ENCODE measurements around the gene AMFR.
"Not testable (repeated sequence)": the region's sequence is repeated elsewhere in the genome, so short reads cannot be mapped to it uniquely, and the experiment has no call there.

AMFR gene

DNA sequence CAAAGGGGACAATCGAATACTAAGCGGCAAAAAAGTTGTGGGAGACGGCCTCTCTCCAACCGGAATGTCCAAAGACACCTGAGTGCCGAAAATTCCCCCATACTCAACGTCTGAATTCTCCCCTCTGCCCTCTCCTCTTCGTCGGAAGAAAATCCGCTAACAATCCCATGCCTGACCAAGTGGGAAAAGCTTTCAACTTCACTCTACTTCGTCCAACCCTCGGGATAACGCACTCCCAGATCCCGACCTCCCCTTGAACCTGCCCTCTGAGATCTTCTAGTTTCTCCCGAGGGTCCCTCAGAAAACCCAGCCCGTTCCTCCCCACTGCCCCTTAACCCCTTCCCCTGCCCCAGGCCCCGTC, 961 bp downstream of the AMFR start:
- DNase-seq (ENCODE audit: low read depth in 2 of 2) = no peak

DNA sequence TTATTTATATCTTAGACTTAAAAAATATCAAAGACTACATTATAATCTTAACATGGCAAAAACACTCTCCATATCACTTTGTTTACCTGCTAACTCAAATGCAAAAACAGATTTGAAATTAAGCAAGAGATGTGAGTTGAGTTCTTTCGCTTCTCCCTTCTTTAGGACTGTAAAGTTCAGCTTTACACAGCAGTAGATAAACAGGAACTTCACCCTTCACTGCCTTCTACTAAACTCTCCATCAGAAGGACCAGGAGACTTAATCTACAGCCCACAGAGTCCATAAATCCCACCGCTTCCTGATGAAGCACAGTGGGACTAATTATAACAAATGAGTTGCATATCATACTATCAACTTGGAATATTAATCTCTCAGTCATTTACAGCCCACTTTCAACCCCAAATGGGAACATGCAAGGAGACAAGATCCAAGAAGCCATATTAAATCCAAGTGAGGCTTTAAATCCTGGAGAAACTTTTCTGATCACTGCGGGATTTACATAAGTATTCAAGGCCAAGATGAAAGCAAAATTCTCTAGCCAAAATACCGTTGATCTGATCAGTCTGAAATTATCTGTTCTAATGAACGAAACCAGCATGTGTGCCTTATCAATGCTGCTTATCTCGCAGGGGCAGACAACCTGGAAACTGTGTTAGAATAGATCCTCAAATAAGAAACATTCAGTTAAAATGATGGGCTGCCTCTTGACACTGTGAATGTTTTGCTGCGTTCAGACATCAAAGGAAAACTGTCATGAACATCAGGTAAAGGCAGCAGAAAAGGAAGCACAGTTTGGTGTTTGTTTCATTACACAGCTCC, 1.6 kb downstream of the AMFR start:
- no peak for DNase-seq (ENCODE audit: low read depth in 2 of 2)

DNA sequence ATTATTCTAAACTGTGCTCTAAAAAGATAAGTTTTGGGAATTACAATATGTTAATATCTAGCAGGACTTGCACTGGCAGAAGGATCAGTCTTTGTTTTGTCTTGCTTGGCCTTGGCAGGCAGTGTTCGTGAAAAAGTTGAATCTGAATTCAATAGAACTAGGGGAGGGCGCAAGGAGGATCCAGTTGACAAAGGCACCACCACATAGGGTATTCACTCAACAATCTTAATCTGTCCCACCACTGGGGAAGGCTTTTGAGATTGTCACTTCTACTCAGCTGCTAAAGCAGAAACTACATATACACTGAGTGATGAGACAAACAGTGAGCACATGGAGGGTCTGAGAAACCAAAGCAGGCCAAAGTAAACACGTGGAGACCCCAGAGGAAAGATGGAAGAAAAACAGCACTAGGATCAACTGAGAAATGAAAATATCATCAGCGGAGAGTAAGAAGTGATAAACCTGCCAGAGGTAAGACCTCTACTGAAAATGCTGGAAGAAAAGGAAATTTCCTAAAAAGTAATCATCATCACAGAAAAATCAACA, 2.4 kb downstream of the AMFR start:
- DNase-seq (ENCODE audit: low read depth in 2 of 2) = no peak

DNA sequence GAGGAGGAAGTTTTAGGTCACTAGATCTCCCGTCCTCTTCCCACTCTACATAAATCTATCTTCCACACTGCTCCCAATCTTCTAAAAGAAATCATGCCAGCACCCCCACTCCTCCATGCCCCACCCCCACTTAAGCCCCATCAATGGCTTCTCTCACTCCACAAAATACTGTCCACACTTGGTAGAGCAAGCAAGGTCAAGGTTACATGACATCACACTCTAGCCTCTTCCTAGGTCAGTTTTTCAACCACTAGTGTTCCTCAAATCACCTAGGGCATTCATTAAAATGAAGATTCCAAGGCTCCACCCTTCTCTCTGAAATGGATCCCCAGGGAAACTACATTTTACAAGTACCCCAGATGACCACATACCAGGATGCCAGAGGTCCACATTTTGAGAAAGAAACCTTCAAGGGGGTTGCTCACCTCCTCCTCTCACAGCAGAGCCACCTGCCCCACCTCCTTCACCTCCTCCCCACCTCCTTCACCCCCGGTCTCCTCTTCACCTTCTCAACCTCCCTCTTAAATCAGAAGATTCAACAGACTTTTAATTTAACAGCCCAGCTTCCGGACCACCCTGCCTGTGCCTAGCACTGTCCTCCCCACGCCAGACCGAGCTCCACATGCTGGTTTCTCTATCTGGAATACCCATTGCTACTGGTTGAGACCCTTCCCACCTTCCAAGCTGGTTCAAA, 3.2 kb downstream of the AMFR start:
- no peak for DNase-seq (ENCODE audit: low read depth in 2 of 2)

DNA sequence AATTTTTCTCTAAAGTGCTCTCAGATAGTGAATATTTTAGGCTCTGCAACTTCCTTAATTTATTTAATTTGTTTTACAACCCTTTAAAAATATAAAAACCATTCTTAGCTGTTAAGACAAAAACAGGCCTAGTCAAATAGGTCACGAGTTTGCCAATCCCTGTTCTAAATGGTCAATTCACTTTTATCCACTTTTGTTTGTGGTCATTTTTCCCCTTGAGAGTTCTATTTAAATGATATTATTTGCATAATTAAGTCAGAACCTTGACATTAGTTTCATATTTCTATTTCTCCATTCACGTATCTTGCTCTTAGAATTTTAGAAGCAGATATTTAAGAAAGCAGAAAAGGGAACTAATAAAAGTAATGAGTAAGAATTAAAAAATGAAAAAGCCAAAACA, 4.0 kb downstream of the AMFR start:
- no peak for DNase-seq (ENCODE audit: low read depth in 2 of 2)

DNA sequence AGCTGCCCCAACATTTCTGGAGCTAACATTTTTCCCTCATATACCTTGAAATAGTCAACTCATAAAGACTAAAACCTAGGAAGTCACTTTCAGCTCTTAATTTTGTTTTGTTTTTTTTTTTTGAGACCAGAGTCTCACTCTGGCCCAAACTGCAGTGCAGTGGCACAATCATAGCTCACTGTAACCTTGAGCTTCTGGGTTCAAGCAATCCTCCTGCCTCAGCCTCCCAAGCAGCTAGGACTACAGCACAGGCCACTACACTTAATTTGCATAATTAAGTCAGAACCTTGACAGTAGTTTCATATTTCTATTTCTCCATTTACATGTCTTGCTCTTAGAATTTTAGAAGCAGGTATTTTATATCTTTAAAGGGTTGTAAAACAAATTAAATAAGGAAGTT, 4.7 kb downstream of the AMFR start:
- DNase-seq (ENCODE audit: low read depth in 2 of 2) = no peak

DNA sequence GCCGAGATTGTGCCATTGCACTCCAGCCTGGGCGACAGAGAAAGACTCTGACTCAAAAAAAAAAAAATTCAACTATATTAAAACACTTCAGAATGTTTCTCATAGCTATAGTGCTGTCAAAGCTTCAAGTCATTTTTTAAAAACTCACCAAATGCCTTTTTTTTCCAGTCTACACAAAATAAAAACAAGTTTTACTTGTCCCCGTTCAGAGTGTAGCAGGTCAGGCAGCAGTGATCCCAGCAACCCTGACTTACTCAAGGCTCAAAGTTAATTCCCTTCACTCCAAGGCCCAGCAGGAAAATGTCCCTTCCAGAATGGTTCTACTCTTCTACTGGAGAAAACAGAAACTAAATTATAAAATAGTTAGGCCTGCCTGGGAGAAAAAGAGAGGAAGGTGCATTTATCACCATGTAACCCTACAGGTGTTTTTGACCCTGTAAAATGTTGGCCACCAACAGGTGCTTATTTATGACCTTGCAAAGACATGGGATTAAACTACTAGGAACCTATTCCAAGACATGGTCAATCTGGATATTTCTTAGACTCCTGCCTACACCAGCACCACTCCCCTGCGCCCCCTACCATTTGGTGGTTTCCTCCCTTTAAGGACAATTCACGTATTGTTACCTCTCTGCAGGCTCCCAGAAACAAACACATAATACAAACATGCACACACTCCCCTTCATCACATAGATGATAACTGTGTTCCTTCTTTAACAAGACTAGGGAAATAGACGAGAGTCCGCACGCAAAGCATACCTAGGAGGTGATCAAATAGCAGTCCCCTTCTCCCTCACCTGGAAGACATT, 5.4 kb downstream of the AMFR start:
- no peak for DNase-seq (ENCODE audit: low read depth in 2 of 2)

DNA sequence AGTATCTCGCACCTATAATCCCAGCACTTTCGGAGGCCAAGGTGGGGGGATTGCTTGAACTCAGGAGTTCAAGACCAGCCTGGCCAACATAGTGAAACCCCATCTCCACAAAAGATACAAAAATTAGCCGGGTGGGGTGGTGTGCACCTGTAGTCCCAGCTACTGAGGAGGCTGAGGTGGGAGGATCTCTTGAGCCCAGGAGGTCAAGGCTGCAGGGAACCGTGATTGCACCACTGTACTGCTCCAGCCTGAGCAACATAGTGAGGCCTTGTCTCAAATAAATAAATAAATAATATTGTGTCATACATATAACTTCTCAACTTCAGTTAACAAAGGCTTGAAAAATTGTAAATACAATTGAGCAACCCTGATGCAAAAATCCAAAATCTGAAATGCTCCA, 8.2 kb downstream of the AMFR start:
- no peak for DNase-seq (ENCODE audit: low read depth in 2 of 2)

DNA sequence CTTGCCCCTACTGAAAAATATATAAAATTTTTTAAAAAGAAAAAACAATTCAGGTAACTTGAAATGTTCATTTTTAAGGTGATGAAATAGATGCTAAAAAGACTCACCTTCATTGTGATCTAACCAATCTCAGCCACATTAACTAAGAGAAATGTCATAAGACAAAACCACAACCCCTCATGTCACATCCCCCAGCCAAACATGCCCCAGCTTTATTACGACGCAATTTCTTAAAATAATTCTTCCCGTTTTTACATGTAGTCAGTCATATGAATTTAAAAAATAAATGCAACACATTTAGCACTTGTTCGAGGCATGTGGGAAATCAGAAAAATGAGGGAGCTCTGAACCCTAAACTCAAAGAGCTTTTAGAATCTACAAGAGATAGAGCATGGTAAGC, 9.5 kb downstream of the AMFR start:
- no peak for DNase-seq (ENCODE audit: low read depth in 2 of 2)

DNA sequence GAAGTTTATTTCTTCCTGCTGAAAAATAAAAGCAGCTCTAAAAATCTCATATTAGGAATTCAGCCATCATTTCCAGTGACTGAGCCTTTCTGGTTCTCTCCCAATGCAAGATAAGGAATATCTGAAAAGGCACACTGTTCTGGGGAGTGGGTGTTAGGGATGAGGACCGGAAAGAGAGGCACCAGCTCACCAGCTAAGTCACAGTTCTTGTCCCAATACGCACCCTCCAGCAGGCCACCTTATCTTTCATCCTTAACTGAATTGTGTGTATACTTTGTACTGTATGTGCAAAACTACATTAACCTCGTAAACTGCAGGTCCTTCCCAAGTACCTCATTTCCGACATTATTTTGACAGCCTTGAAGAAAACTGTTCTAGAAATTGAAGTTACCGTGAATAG, 11.0 kb downstream of the AMFR start:
- no peak for DNase-seq (ENCODE audit: low read depth in 2 of 2)

DNA sequence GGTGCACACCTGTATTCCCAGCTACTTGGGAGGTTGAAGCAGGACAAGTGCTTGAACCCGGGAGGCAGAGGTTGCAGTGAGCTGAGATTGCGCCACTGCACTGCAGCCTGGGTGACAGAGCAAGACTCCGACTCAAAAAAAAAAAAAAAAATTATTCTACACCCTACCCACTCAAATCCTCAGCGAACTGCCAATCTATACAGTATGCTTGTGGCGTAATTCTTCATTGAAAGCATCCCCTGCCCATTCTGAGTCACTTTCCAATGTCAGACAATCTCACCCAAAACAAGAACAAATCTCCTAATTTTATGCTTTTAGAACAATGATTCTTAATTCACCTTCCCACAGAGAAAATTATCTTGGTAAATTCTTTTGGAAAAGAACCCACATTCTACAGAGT, 12.0 kb downstream of the AMFR start:
- DNase-seq (ENCODE audit: low read depth in 2 of 2) = no peak

DNA sequence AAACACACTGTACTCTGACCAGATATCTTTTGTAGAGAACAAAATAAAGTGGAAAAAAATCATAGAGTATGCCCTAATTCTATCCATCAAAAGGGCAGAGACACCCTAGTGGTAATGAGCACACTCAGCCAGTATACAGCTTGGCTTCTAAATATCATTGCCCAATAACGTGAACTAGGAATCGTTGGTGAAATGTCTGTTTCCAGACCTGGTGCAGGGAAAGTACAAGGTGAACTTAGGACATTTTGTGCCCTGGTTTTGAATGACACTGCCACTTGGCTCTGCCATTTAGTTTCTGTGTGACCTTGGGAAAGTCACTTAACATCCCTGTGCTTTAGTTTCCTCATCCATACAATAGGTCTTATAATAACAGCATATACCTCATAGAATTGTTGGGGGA, 13.7 kb downstream of the AMFR start:
- DNase-seq (ENCODE audit: low read depth in 2 of 2) = no peak

DNA sequence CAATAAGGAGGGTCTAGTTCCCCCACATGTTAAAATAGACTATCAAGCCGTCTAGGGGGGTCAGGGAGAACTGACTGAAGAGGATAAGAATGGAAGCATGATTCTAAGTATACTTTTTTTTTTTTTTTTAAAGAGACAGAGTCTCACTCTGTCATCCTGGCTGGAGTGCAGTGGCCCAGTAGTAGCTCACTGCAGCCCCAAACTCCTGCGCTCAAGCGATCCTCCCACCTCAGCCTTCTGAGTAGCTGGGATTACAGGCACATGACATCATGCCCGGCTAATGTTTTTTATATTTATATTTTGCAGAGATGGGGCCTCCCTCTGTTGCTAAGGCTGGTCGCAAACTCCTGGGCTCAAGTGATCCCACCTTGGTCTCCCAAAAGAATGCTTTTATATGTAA, 14.2 kb downstream of the AMFR start:
- no peak for DNase-seq (ENCODE audit: low read depth in 2 of 2)

DNA sequence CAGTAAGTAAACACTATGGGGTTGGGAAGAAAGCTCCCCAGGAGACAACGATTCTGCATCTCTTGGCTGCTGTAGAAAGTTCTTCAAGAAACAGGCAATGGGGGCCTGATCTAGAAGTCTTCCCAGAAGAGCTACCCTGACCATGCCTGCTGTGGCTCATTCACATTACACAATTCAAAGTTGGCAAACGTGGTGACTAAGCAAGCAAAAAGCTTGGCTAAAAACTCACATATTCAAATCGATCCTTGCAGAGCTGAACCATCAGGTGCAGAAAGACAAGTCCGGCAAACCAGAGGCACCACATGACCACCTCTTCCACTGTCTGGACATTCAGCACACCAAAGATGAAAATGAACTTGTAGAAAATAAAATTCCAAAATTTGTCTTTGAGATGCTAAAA, 16.1 kb downstream of the AMFR start:
- no peak for DNase-seq (ENCODE audit: low read depth in 2 of 2)

DNA sequence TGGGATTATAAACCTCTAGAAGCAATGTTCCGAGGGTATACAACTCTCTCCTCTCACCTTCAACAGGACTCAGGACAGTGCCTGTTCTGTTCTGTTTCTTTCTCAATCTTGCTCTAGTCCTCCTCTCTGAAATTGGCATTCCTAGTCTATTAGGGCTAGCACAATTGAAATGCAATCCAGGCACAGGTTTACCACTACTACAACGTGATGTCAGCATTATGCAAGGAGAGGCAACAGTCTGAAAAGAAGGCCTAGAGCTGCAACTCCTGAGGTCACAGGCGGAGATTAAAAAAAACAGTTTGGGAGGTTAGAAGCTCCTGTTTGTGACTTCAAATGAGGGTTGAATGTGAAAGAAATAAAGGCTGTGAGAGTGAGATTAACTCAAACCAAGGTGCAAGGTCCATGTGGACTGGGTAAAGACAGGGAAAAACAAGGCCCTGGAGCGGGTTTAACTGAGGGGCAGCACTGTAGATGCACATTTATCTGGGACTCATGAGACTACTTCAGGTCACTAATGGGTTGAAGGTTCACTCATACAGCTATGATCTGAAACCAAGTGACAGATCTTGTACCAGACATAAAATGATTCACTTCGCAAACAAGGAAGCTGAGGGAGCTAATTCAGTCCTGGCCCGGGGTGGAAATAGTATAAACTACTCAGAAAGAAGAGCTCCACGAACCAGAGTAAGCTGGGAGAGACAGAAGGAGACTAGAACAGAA, 16.8 kb downstream of the AMFR start:
- no peak for DNase-seq (ENCODE audit: low read depth in 2 of 2)

DNA sequence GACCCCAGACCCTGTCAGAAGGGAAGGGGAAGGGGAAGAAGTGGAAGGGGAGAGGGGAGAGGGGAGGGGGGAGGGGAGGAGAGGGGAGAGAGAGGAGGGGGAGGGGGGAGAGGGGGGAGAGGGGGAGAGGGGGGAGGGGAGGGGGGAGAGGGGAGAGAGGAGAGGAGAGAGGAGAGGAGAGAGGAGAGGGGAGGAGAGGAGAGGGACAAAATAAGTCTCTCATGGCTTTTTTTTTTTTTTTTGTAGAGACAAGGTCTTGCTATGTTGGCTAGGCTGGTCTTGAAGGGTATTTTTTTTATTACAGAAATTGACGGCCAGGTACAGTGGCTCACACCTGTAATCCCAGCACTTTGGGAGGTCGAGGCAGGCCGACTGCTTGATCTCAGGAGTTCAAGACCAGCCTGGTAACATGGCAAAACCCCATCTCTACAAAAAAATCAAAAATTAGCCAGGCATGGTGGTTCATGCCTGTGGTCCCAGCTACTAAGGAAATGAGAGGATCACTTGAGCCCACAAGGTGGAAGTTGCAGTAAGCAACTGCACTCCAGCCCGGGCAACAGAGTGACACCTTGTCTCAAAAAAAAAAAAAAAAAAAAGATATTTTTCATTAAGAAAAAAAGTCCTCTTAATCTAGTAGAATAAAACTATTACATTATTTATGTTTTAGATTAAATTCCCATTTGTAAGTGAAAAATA, 19.2 kb downstream of the AMFR start:
- DNase-seq (ENCODE audit: low read depth in 2 of 2) = no peak

DNA sequence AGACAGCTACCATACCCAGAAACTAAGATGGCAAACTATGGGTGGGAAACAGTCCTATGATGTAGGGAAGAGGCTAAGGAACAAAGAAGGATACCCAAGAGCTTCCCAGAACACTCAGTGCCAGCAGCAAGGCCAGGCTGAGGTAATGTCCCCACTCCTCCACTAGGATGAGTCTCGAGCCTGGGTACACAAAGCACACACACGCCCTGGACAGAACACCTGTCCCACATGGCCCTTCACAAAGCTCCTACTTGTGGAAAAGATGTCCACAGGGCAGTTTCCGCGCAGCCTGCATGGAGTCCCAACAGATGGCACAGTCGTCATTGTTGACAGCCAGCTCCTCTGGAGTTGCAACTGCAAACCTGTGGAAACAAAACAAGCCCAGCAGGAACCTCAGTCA, 23.9 kb downstream of the AMFR start:
- DNase-seq (ENCODE audit: low read depth in 2 of 2) = no peak

DNA sequence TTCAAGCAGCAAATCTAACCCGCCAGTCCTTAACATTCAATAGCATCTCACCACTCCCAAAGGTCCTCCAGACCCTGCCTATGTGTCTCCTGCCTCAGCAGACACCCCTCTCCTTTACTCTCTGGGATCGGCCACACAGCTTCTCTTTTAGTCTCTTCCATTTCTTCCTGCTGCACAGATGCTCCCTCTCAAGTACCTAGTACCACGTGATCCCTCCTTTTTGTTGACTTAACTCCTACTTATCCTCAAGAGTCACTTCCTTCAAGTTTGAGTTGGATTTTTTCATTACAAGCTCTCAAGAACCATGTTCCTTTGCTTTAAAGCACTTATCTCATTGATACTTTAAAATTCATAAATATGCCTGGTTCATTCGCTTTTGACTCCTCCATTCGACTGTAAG, 24.9 kb downstream of the AMFR start:
- DNase-seq (ENCODE audit: low read depth in 2 of 2) = no peak

DNA sequence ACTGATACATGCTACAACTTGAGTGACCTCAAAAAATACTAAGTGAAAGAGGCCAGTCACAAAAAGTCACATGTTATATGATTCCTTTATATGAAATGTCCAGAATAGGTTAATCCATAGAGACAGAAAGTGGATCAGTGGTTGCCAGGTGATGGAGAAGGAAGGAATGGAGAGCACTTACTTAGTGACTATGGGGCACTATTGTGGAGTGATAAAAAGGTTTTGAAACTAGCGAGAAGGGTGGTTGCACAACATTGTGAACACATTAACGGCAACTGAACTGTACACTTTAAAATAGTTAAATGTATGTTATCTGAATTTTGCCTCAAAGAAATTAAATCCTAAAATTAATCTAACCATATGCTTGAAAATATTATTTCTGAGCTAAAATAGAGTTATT, 25.9 kb downstream of the AMFR start:
- DNase-seq (ENCODE audit: low read depth in 2 of 2) = no peak

DNA sequence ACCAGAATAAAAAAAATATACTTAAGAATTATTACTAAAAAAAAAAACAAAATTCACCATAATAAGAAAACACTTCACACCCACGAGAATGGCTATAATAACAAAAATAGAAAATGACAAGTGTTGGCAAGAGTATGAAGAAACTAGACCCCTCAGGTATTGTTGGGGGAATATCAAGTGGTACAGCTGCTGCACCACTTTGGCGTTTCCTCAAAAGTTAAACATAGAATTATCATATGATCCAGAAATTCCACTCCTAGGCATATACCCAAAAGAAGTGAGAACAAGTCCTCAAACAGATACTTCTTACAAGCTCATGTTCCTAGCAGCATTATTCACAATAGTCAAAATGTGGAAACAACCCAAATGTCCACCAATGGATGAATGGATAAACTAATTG, 26.3 kb downstream of the AMFR start:
- no peak for DNase-seq (ENCODE audit: low read depth in 2 of 2)

DNA sequence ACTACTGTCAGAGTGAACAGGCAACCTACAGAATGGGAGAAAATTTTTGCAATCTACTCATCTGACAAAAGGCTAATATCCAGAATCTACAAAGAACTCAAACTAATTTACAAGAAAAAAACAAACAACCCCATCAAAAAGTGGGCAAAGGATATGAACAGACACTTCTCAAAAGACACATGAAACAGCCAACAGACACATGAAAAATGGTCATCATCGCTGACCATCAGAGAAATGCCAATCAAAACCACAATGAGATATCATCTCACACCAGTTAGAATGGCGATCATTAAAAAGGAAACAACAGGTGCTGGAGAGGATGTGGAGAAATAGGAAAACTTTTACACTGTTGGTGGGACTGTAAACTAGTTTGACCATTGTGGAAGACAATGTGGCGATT, 28.6 kb downstream of the AMFR start:
- not testable (repeated sequence) for DNase-seq (ENCODE audit: low read depth in 2 of 2)

All from activated CD4-positive, alpha-beta T cell treated with anti-CD3 and anti-CD28 coated beads for 24 hours (primary cell).